H1 (cell line): ENCODE measurements around the gene SYDE1. TPM values are rescaled to one million over a fixed set of nuclear protein-coding genes. Genes with fewer than 3 reads are reported as not detected.

ENCODE experiments used
- CTCF ChIA-PET: fragments of 300-600 bp; sonication (Branson Sonifier 250); formaldehyde crosslinking; loops from one replicate; lab custom pipeline; 2021; ENCODE audit not compliant: partially characterized antibody; lab: Charles Lee
- POLR2A ChIA-PET: fragments of 300-600 bp; sonication (Branson Sonifier 250); formaldehyde crosslinking; loops from one replicate; lab custom pipeline; 2021; ENCODE audit warnings: inconsistent platforms; ENCODE audit not compliant: partially characterized antibody; lab: Charles Lee
- DNase-seq, 2 experiments: peaks; one replicate each; pipeline versions ENCODE4 v3.0.0 to v3.0.0-alpha.2; 2010 to 2022; ENCODE audit warnings: low spot score in 2 of 2, low read depth in 1 of 2, mixed read lengths in 1 of 2
- FAIRE-seq: peaks from 2 replicates; lab custom pipeline; 2011; peaks lifted over from hg19 to GRCh38; lab: Jason Lieb, UNC
- H2AFZ ChIP-seq: 2 replicates; pipeline ENCODE4 v1.8.1; 2012; ENCODE audit warnings: low read length, inconsistent platforms
- H2AK5ac ChIP-seq: 2 replicates; pipeline ENCODE4 v1.6.1; 2013; ENCODE audit warnings: low read depth, low read length
- H2BK120ac ChIP-seq: replicated peaks from 2 replicates; pipeline ENCODE3; 2013; ENCODE audit warnings: low read depth, low read length, inconsistent platforms
- H2BK12ac ChIP-seq: 2 replicates; pipeline ENCODE4 v1.6.1; 2013; ENCODE audit warnings: low read depth, low read length
- H2BK15ac ChIP-seq: 2 replicates; pipeline ENCODE4 v1.6.1; 2013; ENCODE audit warnings: low read length
- H2BK20ac ChIP-seq: 2 replicates; pipeline ENCODE4 v1.6.1; 2013; ENCODE audit warnings: low read length
- H2BK5ac ChIP-seq: 2 replicates; pipeline ENCODE4 v1.6.1; 2013; ENCODE audit warnings: low read depth, low read length
- H3K14ac ChIP-seq: 2 replicates; pipeline ENCODE4 v1.6.1; 2013; ENCODE audit warnings: inconsistent platforms; ENCODE audit not compliant: insufficient read length
- H3K18ac ChIP-seq: 2 replicates; pipeline ENCODE4 v1.6.1; 2013; ENCODE audit warnings: low read length; ENCODE audit errors: extremely low read depth
- H3K23ac ChIP-seq: 2 replicates; pipeline ENCODE4 v1.6.1; 2013; ENCODE audit warnings: inconsistent platforms; ENCODE audit not compliant: insufficient read length
- H3K23me2 ChIP-seq: 2 replicates; pipeline ENCODE4 v1.6.1; 2013; ENCODE audit warnings: low read depth, low read length
- H3K27ac ChIP-seq: 2 replicates; pipeline ENCODE4 v1.6.1; 2011; ENCODE audit warnings: low read depth, low read length, inconsistent platforms
- H3K27me3 ChIP-seq, 4 experiments: replicated peaks in 1 of 4; 1 replicate in 1 of 4; 2 replicates in 3 of 4; pipeline versions ENCODE4 v1.6.1 to v1.8.1; 2011 to 2013; ENCODE audit warnings: low read length in 3 of 4, mild to moderate bottlenecking in 3 of 4, inconsistent platforms in 2 of 4, mixed read lengths in 2 of 4, moderate library complexity in 1 of 4; ENCODE audit not compliant: control insufficient read depth in 3 of 4, insufficient read depth in 3 of 4; ENCODE audit errors: extremely low read depth in 1 of 4
- H3K36me3 ChIP-seq, 4 experiments: 2 replicates each; pipeline versions ENCODE4 v1.6.1 to v1.8.1; 2011 to 2013; ENCODE audit warnings: mild to moderate bottlenecking in 4 of 4, low read length in 3 of 4, moderate library complexity in 2 of 4, control low read depth in 1 of 4, inconsistent platforms in 1 of 4; ENCODE audit not compliant: insufficient read depth in 4 of 4, control insufficient read depth in 2 of 4
- H3K4ac ChIP-seq: replicated peaks from 2 replicates; pipeline ENCODE3; 2013; ENCODE audit warnings: low read length, low read depth, mixed read lengths, inconsistent platforms; ENCODE audit not compliant: insufficient read length
- H3K4me1 ChIP-seq, 4 experiments: replicated peaks in 1 of 4; 1 replicate in 1 of 4; 2 replicates in 3 of 4; pipeline versions ENCODE4 v1.6.1 to v1.8.1; 2011 to 2013; ENCODE audit warnings: low read length in 3 of 4, inconsistent platforms in 2 of 4, mixed read lengths in 1 of 4; ENCODE audit not compliant: insufficient read depth in 4 of 4, control insufficient read depth in 3 of 4
- H3K4me2 ChIP-seq, 2 experiments: 2 replicates each; pipeline versions ENCODE4 v1.6.1 to v1.8.1; 2011 to 2013; ENCODE audit warnings: low read depth in 2 of 2, low read length in 2 of 2, control low read depth in 1 of 2, inconsistent platforms in 1 of 2, mild to moderate bottlenecking in 1 of 2; ENCODE audit not compliant: insufficient read depth in 1 of 2
- H3K4me3 ChIP-seq, 4 experiments: fragments of 200-600, 300-600 bp in 1 of 4; sonication (generic), shearing (Covaris generic), sonication (Bioruptor Twin) in 1 of 4; 2 replicates each; pipeline versions ENCODE4 v1.5.1 to v1.8.1; 2011 to 2016; ENCODE audit warnings: low read length in 4 of 4, low read depth in 3 of 4, control low read depth in 2 of 4, inconsistent platforms in 2 of 4, mild to moderate bottlenecking in 2 of 4, mixed read lengths in 1 of 4, moderate library complexity in 1 of 4; ENCODE audit not compliant: insufficient read depth in 2 of 4; ENCODE audit errors: extremely low read depth in 1 of 4
- H3K56ac ChIP-seq: replicated peaks from 2 replicates; pipeline ENCODE3; 2013; ENCODE audit warnings: low read depth, mild to moderate bottlenecking, mixed read lengths, low read length, inconsistent platforms; ENCODE audit not compliant: insufficient read length
- H3K79me1 ChIP-seq: 2 replicates; pipeline ENCODE4 v1.6.1; 2013; ENCODE audit warnings: low read depth, low read length, control low read depth
- H3K79me2 ChIP-seq, 2 experiments: 2 replicates each; pipeline versions ENCODE4 v1.6.1 to v1.8.1; 2012 to 2013; ENCODE audit warnings: low read length in 2 of 2, mild to moderate bottlenecking in 2 of 2, inconsistent platforms in 1 of 2; ENCODE audit not compliant: insufficient read depth in 2 of 2, control insufficient read depth in 1 of 2
- H3K9ac ChIP-seq, 4 experiments: replicated peaks in 1 of 4; 1 replicate in 1 of 4; 2 replicates in 3 of 4; pipeline versions ENCODE4 v1.6.1 to v1.8.1; 2011 to 2013; ENCODE audit warnings: low read depth in 3 of 4, low read length in 3 of 4, control low read depth in 2 of 4, mild to moderate bottlenecking in 2 of 4, moderate library complexity in 2 of 4, inconsistent platforms in 1 of 4; ENCODE audit errors: extremely low read depth in 1 of 4
- H3K9me3 ChIP-seq, 2 experiments: 2 replicates each; pipeline versions ENCODE4 v1.6.1 to v1.8.1; 2012 to 2013; ENCODE audit warnings: mild to moderate bottlenecking in 2 of 2, moderate library complexity in 2 of 2, control low read depth in 1 of 2, inconsistent platforms in 1 of 2, low read depth in 1 of 2, low read length in 1 of 2, mixed read lengths in 1 of 2; ENCODE audit not compliant: insufficient read depth in 2 of 2
- H4K20me1 ChIP-seq, 2 experiments: replicated peaks in 1 of 2; 2 replicates each; pipeline versions ENCODE3 to v1.8.1; 2011 to 2013; ENCODE audit warnings: inconsistent platforms in 2 of 2, low read length in 2 of 2, mild to moderate bottlenecking in 1 of 2; ENCODE audit not compliant: insufficient read depth in 2 of 2, control insufficient read depth in 1 of 2
- H4K5ac ChIP-seq: 2 replicates; pipeline ENCODE4 v1.6.1; 2013; ENCODE audit warnings: low read length, low read depth, mixed read lengths, inconsistent platforms; ENCODE audit not compliant: insufficient read length
- H4K8ac ChIP-seq: 2 replicates; pipeline ENCODE4 v1.8.0; 2013; ENCODE audit warnings: mild to moderate bottlenecking, moderate library complexity, low read length, inconsistent platforms; ENCODE audit not compliant: insufficient read depth; ENCODE audit errors: extremely low read depth
- H4K91ac ChIP-seq: replicated peaks from 2 replicates; pipeline ENCODE3; 2013; ENCODE audit warnings: low read length, mixed read lengths, inconsistent platforms; ENCODE audit not compliant: insufficient read length
- BCL11A ChIP-seq, 2 experiments: IDR thresholded peaks; one replicate each; pipeline ENCODE4 v1.6.1; 2011; ENCODE audit warnings: low read depth in 2 of 2, low read length in 2 of 2, mild to moderate bottlenecking in 2 of 2
- RAD21 ChIP-seq, 2 experiments: IDR thresholded peaks in 1 of 2; conservative IDR thresholded peaks in 1 of 2; 2 replicates each; pipeline ENCODE4 v1.6.1; 2011; ENCODE audit warnings: low read depth in 2 of 2, low read length in 2 of 2, improper control_type of control experiment in 1 of 2, inconsistent platforms in 1 of 2, mild to moderate bottlenecking in 1 of 2, moderate library complexity in 1 of 2
- SAP30 ChIP-seq: fragments of 300-600 bp; sonication (generic); IDR thresholded peaks from 2 replicates; pipeline ENCODE4 v1.7.1; 2012; ENCODE audit warnings: low read length, moderate library complexity, mild to moderate bottlenecking, inconsistent platforms; ENCODE audit not compliant: insufficient read depth, insufficient replicate concordance
- SP2 ChIP-seq: IDR thresholded peaks from 2 replicates; pipeline ENCODE4 v1.6.1; 2012; ENCODE audit warnings: mild to moderate bottlenecking, low read length, inconsistent platforms
- WGBS, 2 experiments: shearing (Covaris generic) in 1 of 2; methylation state at CpG; one replicate each; pipeline versions ENCODE4 v1.1.6 to v1.1.7; 2013 to 2015; ENCODE audit warnings: low lambda C conversion rate in 2 of 2, mixed read lengths in 2 of 2, inconsistent platforms in 1 of 2, low coverage in 1 of 2, missing lambda C conversion rate in 1 of 2; ENCODE audit not compliant: insufficient replicate concordance in 2 of 2, insufficient coverage in 1 of 2, insufficient read length in 1 of 2; ENCODE audit errors: extremely low coverage in 1 of 2, missing lambda C conversion rate in 1 of 2; 5-methylcytosine and 5-hydroxymethylcytosine counted together
- polyA plus RNA-seq, 7 experiments: library from polyadenylated mRNA; depleted of rRNA in 3 of 7; stranded (reverse) in 5 of 7; unstranded in 2 of 7; fragments of >200 nt in 5 of 7; fragments of 200-250 nt in 2 of 7; gene quantifications; 1 replicate in 5 of 7; 2 replicates in 1 of 7; 4 replicates in 1 of 7; pipeline versions ENCODE4 v1.2.1 to v1.2.3, GENCODE V29; 2011 to 2013; ENCODE audit warnings: missing spikeins in 2 of 7, mixed read lengths in 2 of 7
- total RNA-seq: library from RNA; stranded (reverse); fragmentation: NEBNext Ultra II Directional; extraction: Animal tissue kit (Norgen Biotek cat#: 25700); gene quantifications from 2 replicates; pipeline ENCODE4 v1.2.1, GENCODE V29; 2021
- TF ChIP-seq, protein P1 (sequence below), 3 experiments: IDR thresholded peaks; 1 replicate in 2 of 3; 2 replicates in 1 of 3; pipeline versions ENCODE4 v1.5.1 to v1.6.1; 2011; ENCODE audit warnings: low read length in 3 of 3, mild to moderate bottlenecking in 3 of 3, inconsistent platforms in 2 of 3, low read depth in 1 of 3, moderate library complexity in 1 of 3; ENCODE audit not compliant: insufficient read depth in 1 of 3; ENCODE audit errors: control extremely low read depth in 1 of 3

Gene SYDE1
- total and polyA plus RNA-seq, 2 of the 8 experiments (the other 6 are each of a cell fraction or from before 2014, with no cell fraction given) = 12.0 to 16.8 TPM

GRCh38 chr19:15072930-15073647 lies 34.1 kb upstream of the SYDE1 start:
- CTCF ChIA-PET = interaction anchor here (0.6 to 1.4 kb wide), 3 partner anchors 9 to 481 kb away, joined by 3 to 4 read pairs (median 3); partner anchors contain the start of gene OR1I1
- 85% methylated on average over 23 of the region's 23 CpGs; no CpG with 5 or more reads in 1 of the 2 experiments for whole genome bisulfite sequencing, 2 experiments

More at GRCh38 chr19:15072930-15073647, 34.1 kb upstream of the SYDE1 start:
- Histone ChIP-seq H3K23ac (no peak overlapping the region), H3K27ac (no peak overlapping the region), H4K8ac (no peak overlapping the region), H4K5ac (no peak overlapping the region), H2AFZ (no peak overlapping the region), H3K79me2 (no peaks in the 10 kb centered on the region), H3K4me1 (no peaks in the 10 kb centered on the region), H3K9me3 (peaks cover 4 to 13% of the 10 kb centered on the region in 2 experiments; a peak in 3 of 4 replicates), H3K36me3 (no peaks in the 10 kb centered on the region), H2BK12ac (no peak overlapping the region; the same call in 1 of the 2 replicates), H3K14ac (no peak overlapping the region), H3K27me3 (no peaks in the 10 kb centered on the region), H4K20me1 (no peaks in the 10 kb centered on the region), H4K91ac (no peak overlapping the region), H3K79me1 (no peaks in the 10 kb centered on the region), H2BK120ac (no peak overlapping the region), H2BK15ac (no peak overlapping the region), H3K4me3 (no peak overlapping the region), H3K4me2 (no peak overlapping the region), H3K9ac (no peak overlapping the region), H3K56ac (no peak overlapping the region), H2BK5ac (no peak overlapping the region), H3K23me2 (no peaks in the 10 kb centered on the region), H3K18ac (no peak overlapping the region), H2AK5ac (no peak overlapping the region), H2BK20ac (no peak overlapping the region), H3K4ac (no peak overlapping the region)
- peak in 1 of 2 experiments; percentile 45 for DNase-seq
- TF ChIP-seq, protein P1, sequence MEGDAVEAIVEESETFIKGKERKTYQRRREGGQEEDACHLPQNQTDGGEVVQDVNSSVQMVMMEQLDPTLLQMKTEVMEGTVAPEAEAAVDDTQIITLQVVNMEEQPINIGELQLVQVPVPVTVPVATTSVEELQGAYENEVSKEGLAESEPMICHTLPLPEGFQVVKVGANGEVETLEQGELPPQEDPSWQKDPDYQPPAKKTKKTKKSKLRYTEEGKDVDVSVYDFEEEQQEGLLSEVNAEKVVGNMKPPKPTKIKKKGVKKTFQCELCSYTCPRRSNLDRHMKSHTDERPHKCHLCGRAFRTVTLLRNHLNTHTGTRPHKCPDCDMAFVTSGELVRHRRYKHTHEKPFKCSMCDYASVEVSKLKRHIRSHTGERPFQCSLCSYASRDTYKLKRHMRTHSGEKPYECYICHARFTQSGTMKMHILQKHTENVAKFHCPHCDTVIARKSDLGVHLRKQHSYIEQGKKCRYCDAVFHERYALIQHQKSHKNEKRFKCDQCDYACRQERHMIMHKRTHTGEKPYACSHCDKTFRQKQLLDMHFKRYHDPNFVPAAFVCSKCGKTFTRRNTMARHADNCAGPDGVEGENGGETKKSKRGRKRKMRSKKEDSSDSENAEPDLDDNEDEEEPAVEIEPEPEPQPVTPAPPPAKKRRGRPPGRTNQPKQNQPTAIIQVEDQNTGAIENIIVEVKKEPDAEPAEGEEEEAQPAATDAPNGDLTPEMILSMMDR (IDR thresholded peaks at IDR 0.05; ENCODE audit: control extremely low read depth in 1 of 3, insufficient read depth in 1 of 3, low read depth in 1 of 3, low read length in 3 of 3) = peak in 2 of 3 experiments; percentile 20 to 26; a peak in 2 of 4 replicates
- TF ChIP-seq BCL11A (IDR thresholded peaks at IDR 0.05; ENCODE audit: low read depth in 2 of 2, low read length in 2 of 2) = no peak
- TF ChIP-seq SP2 = no peak
- peak; percentile 10 to 15; a peak in 1 of 4 replicates for TF ChIP-seq RAD21 (IDR thresholded peaks at IDR 0.05 in 1 of 2, conservative IDR thresholded peaks at IDR 0.05 in 1 of 2; ENCODE audit: low read depth in 2 of 2, low read length in 2 of 2)
- TF ChIP-seq SAP30 = no peak
- FAIRE-seq = no peak
- POLR2A ChIA-PET = interaction anchor here (1.0 kb wide), 1 partner anchor 10 kb away, joined by 3 read pairs; no protein-coding TSS in a partner anchor
